Measurements from ENCODE around the gene PLEKHA4. TPM values are rescaled to one million over a fixed set of nuclear protein-coding genes. Genes with fewer than 3 reads are reported as not detected.

PLEKHA4 gene
- total RNA-seq, 1 experiment from 2014 or later: 20.7 TPM

DNA sequence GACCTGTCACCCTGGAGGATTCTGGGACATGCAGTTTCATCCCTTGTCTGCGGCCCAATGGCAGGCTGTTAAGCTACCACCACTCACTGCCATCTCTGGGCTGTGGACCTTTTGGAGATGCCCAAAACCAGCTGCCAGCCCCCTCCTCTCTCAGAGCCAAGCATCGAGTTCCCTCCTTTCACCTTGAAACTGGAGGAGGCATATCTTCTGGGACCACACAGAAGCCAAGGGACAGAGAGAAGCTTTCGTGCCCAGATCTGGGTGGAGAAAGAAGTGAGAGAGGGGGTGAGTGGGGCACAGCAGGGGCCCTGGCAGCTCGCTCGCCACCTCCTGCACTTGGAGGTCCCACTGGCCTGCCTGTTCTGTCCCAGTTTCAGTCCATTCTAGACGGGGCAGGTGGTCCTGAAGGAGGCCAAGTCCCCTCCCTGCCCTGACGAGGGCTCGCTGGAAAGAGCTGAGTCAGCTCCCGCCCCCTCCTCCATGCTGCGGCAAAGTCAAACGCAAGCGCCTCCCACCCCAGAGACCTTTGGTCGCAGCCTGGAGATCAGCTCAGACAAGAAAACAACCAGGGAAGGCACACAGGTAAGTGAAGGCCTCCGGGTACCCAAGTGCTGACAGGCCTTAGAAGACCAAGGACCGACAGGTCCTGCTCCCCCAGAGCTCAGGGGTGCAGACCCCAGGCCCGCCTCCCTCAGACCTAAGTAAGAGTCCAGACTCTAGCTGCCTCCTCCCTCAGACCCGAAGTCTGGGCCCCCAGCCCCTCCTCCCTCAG, 61.4 kb downstream of the PLEKHA4 start:
- no TSS peak for BruUV-seq (replicated peaks)
- POLR2A ChIA-PET (ENCODE audit: low non-redundant PET): no interaction called here
- Histone ChIP-seq H3K4me3 (ENCODE audit: low read depth, low read length, poor library complexity, severe bottlenecking) (no peak overlapping the region), H3K9me3 (ENCODE audit: low read depth, low read length, poor library complexity, severe bottlenecking) (no peaks in the 10 kb centered on the region), H3K36me3 (ENCODE audit: insufficient read depth, low read length, poor library complexity, severe bottlenecking) (peaks cover 5% of the 10 kb centered on the region), H3K27me3 (replicated peaks; ENCODE audit: insufficient read depth, low read depth, low read length, poor library complexity) (no peaks in the 10 kb centered on the region), H3K27ac (ENCODE audit: low read depth, low read length, poor library complexity, severe bottlenecking) (peak overlapping the region; percentile 40), H3K4me1 (ENCODE audit: insufficient read depth, low read length, poor library complexity, severe bottlenecking) (peaks cover 5% of the 10 kb centered on the region)
- DNase-seq (ENCODE audit: low spot score): peak; percentile 77
- no peak for TF ChIP-seq EZH2 (IDR thresholded peaks at IDR 0.05; ENCODE audit: borderline replicate concordance, low read depth, low read length, poor library complexity, severe bottlenecking)
- TF ChIP-seq, protein P1, sequence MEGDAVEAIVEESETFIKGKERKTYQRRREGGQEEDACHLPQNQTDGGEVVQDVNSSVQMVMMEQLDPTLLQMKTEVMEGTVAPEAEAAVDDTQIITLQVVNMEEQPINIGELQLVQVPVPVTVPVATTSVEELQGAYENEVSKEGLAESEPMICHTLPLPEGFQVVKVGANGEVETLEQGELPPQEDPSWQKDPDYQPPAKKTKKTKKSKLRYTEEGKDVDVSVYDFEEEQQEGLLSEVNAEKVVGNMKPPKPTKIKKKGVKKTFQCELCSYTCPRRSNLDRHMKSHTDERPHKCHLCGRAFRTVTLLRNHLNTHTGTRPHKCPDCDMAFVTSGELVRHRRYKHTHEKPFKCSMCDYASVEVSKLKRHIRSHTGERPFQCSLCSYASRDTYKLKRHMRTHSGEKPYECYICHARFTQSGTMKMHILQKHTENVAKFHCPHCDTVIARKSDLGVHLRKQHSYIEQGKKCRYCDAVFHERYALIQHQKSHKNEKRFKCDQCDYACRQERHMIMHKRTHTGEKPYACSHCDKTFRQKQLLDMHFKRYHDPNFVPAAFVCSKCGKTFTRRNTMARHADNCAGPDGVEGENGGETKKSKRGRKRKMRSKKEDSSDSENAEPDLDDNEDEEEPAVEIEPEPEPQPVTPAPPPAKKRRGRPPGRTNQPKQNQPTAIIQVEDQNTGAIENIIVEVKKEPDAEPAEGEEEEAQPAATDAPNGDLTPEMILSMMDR (conservative IDR thresholded peaks at IDR 0.05; ENCODE audit: low read depth, low read length): no peak
- intact Hi-C loops (cut with micrococcal nuclease; ENCODE audit: unreplicated experiment): no loop called here
- CTCF ChIA-PET: interaction anchor here (1.0 kb wide), 1 partner anchor 12 kb away, joined by 10 read pairs; no protein-coding TSS in a partner anchor

DNA sequence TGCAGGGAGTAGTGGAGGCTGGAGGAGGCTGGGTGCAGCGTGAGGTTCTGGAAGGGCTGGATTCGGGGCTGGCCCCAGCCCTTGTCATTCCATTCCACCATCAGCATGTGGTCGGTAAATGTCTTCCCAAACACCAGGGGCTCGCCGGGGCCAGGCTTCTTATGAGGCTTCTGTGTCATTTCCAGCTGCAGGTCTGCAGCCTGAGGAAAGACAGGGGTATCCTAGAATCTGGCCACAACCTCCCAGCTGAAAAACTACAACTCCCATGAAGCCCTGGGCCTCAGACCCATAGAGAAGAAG, 61.9 kb downstream of the PLEKHA4 start:
- Histone ChIP-seq H3K4me1 (ENCODE audit: insufficient read depth, low read length, poor library complexity, severe bottlenecking) (peaks cover 3% of the 10 kb centered on the region), H3K9me3 (ENCODE audit: low read depth, low read length, poor library complexity, severe bottlenecking) (no peaks in the 10 kb centered on the region), H3K27me3 (replicated peaks; ENCODE audit: insufficient read depth, low read depth, low read length, poor library complexity) (no peaks in the 10 kb centered on the region), H3K36me3 (ENCODE audit: insufficient read depth, low read length, poor library complexity, severe bottlenecking) (peaks cover 5% of the 10 kb centered on the region), H3K27ac (ENCODE audit: low read depth, low read length, poor library complexity, severe bottlenecking) (no peak overlapping the region), H3K4me3 (ENCODE audit: low read depth, low read length, poor library complexity, severe bottlenecking) (no peak overlapping the region)
- BruUV-seq (replicated peaks): no TSS peak
- CTCF ChIA-PET: interaction anchor here (1.0 kb wide), 1 partner anchor 11 kb away, joined by 10 read pairs; no protein-coding TSS in a partner anchor
- POLR2A ChIA-PET (ENCODE audit: low non-redundant PET): no interaction called here
- intact Hi-C loops (cut with micrococcal nuclease; ENCODE audit: unreplicated experiment): no loop called here
- TF ChIP-seq, protein P1 (conservative IDR thresholded peaks at IDR 0.05; ENCODE audit: low read depth, low read length): no peak
- no peak for TF ChIP-seq EZH2 (IDR thresholded peaks at IDR 0.05; ENCODE audit: borderline replicate concordance, low read depth, low read length, poor library complexity, severe bottlenecking)
- DNase-seq (ENCODE audit: low spot score): no peak

DNA sequence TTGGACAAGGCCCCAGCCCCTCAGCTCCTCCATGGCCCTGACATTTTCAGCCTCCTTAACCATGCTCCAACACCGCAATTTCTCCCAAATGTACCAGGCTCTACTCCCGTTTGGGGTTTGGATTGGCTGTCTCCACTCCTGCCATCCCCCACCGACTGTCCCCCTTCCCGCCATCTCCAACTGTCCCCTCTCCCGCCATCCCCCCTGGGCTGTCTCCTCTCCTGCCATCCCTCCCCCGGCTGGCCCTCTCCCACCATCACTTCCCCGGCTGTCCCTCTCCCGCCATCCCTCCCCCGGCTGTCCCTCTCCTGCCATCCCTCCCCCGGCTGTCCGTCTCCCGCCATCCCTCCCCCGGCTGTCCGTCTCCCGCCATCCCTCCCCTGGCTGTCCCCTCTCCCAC, 63.0 kb downstream of the PLEKHA4 start:
- Histone ChIP-seq H3K27me3 (replicated peaks; ENCODE audit: insufficient read depth, low read depth, low read length, poor library complexity) (no peaks in the 10 kb centered on the region), H3K4me3 (ENCODE audit: low read depth, low read length, poor library complexity, severe bottlenecking) (no peak overlapping the region), H3K27ac (ENCODE audit: low read depth, low read length, poor library complexity, severe bottlenecking) (no peak overlapping the region), H3K9me3 (ENCODE audit: low read depth, low read length, poor library complexity, severe bottlenecking) (no peaks in the 10 kb centered on the region), H3K36me3 (ENCODE audit: insufficient read depth, low read length, poor library complexity, severe bottlenecking) (peaks cover 5% of the 10 kb centered on the region), H3K4me1 (ENCODE audit: insufficient read depth, low read length, poor library complexity, severe bottlenecking) (peaks cover 3% of the 10 kb centered on the region)
- intact Hi-C loops (cut with micrococcal nuclease; ENCODE audit: unreplicated experiment): no loop called here
- TF ChIP-seq EZH2 (IDR thresholded peaks at IDR 0.05; ENCODE audit: borderline replicate concordance, low read depth, low read length, poor library complexity, severe bottlenecking): no peak
- TF ChIP-seq, protein P1 (conservative IDR thresholded peaks at IDR 0.05; ENCODE audit: low read depth, low read length): no peak
- POLR2A ChIA-PET (ENCODE audit: low non-redundant PET): no interaction called here
- no peak for DNase-seq (ENCODE audit: low spot score)
- no TSS peak for BruUV-seq (replicated peaks)
- CTCF ChIA-PET: no interaction called here
